Suprapubic skin (tissue), 4 donors: Measurements from ENCODE around the gene SAA2.

Source experiments
- CTCF ChIP-seq, 2 donors: fragments of 200-600 bp in 1 of 2; fragments of 450-650 bp in 1 of 2; sonication (generic) in 1 of 2; IDR thresholded peaks; one replicate each; pipeline ENCODE4 v1.5.1; 2016 to 2019; ENCODE audit warnings: antibody characterized with exemption in 2 of 2, mild to moderate bottlenecking in 1 of 2, moderate library complexity in 1 of 2
- EP300 ChIP-seq: sonication (generic); formaldehyde crosslinking; IDR thresholded peaks from one replicate; pipeline ENCODE4 v1.6.1; 2017; ENCODE audit warnings: antibody characterized with exemption
- POLR2A ChIP-seq, 2 donors: fragments of 450-650 bp; IDR thresholded peaks; one replicate each; pipeline ENCODE4 v1.6.1; 2017; ENCODE audit warnings: antibody characterized with exemption in 2 of 2, mild to moderate bottlenecking in 2 of 2, moderate library complexity in 2 of 2
- POLR2AphosphoS5 ChIP-seq, 3 donors: sonication (generic); formaldehyde crosslinking; IDR thresholded peaks; one replicate each; pipeline ENCODE4 v1.6.1; 2017; ENCODE audit warnings: antibody characterized with exemption in 3 of 3

- TF ChIP-seq CTCF (IDR thresholded peaks at IDR 0.05) (no peak), EP300 (no peak), POLR2A (IDR thresholded peaks at IDR 0.05) (no peak), POLR2AphosphoS5 (IDR thresholded peaks at IDR 0.05) (no peak)
These were observed 40.4 kb upstream of the SAA2 start for GRCh38 chr11:18288911-18289310.
